Measurements from ENCODE around the gene HDHD5. TPM values are rescaled to one million over a fixed set of nuclear protein-coding genes. Genes with fewer than 3 reads are reported as not detected.

Gene HDHD5
- polyA plus RNA-seq, 1 donor from 2014 or later: 91.3 TPM

Other genes with a start within 250 kb of the HDHD5 start
- not detected in 2 replicates for gene GAB4, start 151.1 kb downstream of the HDHD5 start, polyA plus RNA-seq
- 0.08 and 0.52 TPM in 2 replicates for gene IL17RA, start 74.3 kb downstream of the HDHD5 start, polyA plus RNA-seq
- 15.8 and 16.8 TPM in 2 replicates for gene TMEM121B, start 37.9 kb downstream of the HDHD5 start, polyA plus RNA-seq
- 5.5 and 6.3 TPM in 2 replicates for gene ADA2, start 60.2 kb upstream of the HDHD5 start, polyA plus RNA-seq
- gene CECR2, start 210.2 kb upstream of the HDHD5 start, polyA plus RNA-seq: 2.1 TPM in 2 replicates

Data from neural cell (in vitro differentiated cells).